Thyroid gland (tissue), 4 donors: Measurements from ENCODE around the gene PNPLA1.

Experiments used
- CTCF ChIP-seq, 6 experiments: fragments of 200-600 bp in 3 of 6; fragments of 450-650 bp in 3 of 6; sonication (generic) in 3 of 6; IDR thresholded peaks; one replicate each; pipeline ENCODE4 v1.5.1; 2016 to 2019; ENCODE audit warnings: antibody characterized with exemption in 6 of 6, mild to moderate bottlenecking in 2 of 6, inconsistent platforms in 1 of 6, moderate library complexity in 1 of 6
- POLR2A ChIP-seq, 2 donors: fragments of 450-650 bp; IDR thresholded peaks; one replicate each; pipeline ENCODE4 v1.6.1; 2017; ENCODE audit warnings: antibody characterized with exemption in 2 of 2, mild to moderate bottlenecking in 2 of 2, moderate library complexity in 1 of 2

- TF ChIP-seq CTCF (IDR thresholded peaks at IDR 0.05) (no peak), POLR2A (IDR thresholded peaks at IDR 0.05) (no peak)
These were observed 68.0 kb downstream of the PNPLA1 start for GRCh38 chr6:36337814-36338213.
